Mucosa of stomach (tissue), 1 donor: ENCODE results near the gene ANKRD7.

ENCODE experiments used
- H3K27me3 ChIP-seq: one replicate; pipeline ENCODE4 v1.7.0; 2013; ENCODE audit warnings: mild to moderate bottlenecking, low read length; ENCODE audit not compliant: control insufficient read depth, insufficient read depth
- H3K36me3 ChIP-seq: one replicate; pipeline ENCODE4 v1.7.0; 2013; ENCODE audit warnings: low read length; ENCODE audit not compliant: control insufficient read depth, insufficient read depth
- H3K4me1 ChIP-seq: one replicate; pipeline ENCODE4 v1.7.0; 2013; ENCODE audit warnings: mild to moderate bottlenecking, low read length; ENCODE audit not compliant: control insufficient read depth, insufficient read depth
- H3K4me3 ChIP-seq: one replicate; pipeline ENCODE4 v1.7.0; 2013; ENCODE audit warnings: low read length
- H3K9ac ChIP-seq: one replicate; pipeline ENCODE4 v1.7.0; 2013; ENCODE audit warnings: mild to moderate bottlenecking, low read length, moderate library complexity
- H3K9me3 ChIP-seq: one replicate; pipeline ENCODE4 v1.7.0; 2013; ENCODE audit warnings: mild to moderate bottlenecking, low read length, moderate library complexity; ENCODE audit not compliant: control insufficient read depth
- donor health status: Pancreatic carcinoma.

The ANKRD7 gene, protein sequence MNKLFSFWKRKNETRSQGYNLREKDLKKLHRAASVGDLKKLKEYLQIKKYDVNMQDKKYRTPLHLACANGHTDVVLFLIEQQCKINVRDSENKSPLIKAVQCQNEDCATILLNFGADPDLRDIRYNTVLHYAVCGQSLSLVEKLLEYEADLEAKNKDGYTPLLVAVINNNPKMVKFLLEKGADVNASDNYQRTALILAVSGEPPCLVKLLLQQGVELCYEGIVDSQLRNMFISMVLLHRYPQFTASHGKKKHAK

DNA sequence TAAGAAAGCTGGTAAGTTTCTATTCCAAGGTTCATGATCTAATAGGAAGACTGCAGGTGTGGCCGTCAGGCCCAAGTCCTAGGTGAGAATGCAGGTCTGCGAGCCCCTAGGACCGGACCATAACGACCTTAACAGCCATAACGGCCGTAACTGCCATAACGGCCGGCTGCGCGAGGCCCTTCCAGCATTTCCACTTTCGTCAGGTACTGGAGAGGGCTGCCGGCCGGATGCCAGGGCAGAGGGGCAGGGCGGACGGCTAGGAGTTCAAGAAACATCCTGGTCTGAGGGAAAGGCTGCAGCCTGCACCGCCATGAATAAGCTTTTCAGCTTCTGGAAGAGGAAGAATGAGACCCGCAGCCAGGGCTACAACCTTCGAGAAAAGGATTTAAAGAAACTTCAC lies at the start of gene ANKRD7:
Gene ANKRD7 (plus strand): TSS at position 184 of the 400 bp plus-strand sequence. CDS start 127 bp downstream, at position 311.
- Histone ChIP-seq H3K27me3 (no peaks in the 10 kb centered on the region), H3K9ac (no peak within 1 kb of the TSS), H3K4me1 (no peaks in the 10 kb centered on the region), H3K4me3 (no peak within 1 kb of the TSS), H3K9me3 (no peaks in the 10 kb centered on the region), H3K36me3 (no peaks in the 10 kb centered on the region)

DNA sequence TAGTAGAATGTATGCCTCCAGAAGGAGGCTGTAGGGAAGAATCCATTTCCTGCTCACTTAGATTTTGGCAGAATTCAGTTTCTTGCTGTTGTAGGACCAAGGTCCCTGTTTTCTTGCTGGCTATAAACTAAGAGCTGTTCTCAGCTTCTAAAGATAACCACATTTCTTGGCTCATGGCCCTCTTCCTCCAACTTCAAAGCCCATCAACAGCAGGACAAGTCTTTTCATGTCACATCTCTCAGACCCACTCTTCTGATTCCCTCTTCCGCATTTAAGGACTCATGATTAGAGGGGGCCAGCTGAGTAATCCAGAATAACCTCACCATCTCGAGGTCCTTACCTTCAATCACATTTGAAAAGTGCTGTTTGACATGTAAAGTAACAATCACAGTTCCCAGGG lies 48.8 kb upstream of the ANKRD7 start:
- Histone ChIP-seq H3K9me3 (no peaks in the 10 kb centered on the region), H3K27me3 (no peaks in the 10 kb centered on the region), H3K36me3 (no peaks in the 10 kb centered on the region), H3K4me1 (no peaks in the 10 kb centered on the region), H3K9ac (no peak overlapping the region), H3K4me3 (no peak overlapping the region)

DNA sequence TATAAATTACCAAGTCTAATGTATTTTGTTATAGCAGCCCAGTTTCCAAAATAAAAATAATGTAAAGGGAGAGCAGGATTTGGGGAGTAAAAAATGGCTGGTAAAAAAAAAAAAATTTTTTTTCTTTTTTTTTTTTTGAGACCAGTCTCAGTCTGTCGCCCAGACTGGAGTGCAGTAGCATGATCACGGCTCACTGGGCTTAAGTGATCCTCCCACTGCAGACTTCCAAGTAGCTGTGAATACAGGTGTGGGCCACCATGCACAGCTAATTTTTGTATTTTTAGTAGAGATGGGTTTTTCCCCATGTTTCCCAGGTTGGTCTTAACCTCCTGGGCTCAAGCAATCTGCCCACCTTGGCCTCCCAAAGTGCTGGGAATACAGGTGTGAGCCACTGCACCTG lies 45.3 kb upstream of the ANKRD7 start:
- Histone ChIP-seq H3K4me3 (no peak overlapping the region), H3K4me1 (no peaks in the 10 kb centered on the region), H3K9ac (no peak overlapping the region), H3K36me3 (no peaks in the 10 kb centered on the region), H3K27me3 (no peaks in the 10 kb centered on the region), H3K9me3 (no peaks in the 10 kb centered on the region)

DNA sequence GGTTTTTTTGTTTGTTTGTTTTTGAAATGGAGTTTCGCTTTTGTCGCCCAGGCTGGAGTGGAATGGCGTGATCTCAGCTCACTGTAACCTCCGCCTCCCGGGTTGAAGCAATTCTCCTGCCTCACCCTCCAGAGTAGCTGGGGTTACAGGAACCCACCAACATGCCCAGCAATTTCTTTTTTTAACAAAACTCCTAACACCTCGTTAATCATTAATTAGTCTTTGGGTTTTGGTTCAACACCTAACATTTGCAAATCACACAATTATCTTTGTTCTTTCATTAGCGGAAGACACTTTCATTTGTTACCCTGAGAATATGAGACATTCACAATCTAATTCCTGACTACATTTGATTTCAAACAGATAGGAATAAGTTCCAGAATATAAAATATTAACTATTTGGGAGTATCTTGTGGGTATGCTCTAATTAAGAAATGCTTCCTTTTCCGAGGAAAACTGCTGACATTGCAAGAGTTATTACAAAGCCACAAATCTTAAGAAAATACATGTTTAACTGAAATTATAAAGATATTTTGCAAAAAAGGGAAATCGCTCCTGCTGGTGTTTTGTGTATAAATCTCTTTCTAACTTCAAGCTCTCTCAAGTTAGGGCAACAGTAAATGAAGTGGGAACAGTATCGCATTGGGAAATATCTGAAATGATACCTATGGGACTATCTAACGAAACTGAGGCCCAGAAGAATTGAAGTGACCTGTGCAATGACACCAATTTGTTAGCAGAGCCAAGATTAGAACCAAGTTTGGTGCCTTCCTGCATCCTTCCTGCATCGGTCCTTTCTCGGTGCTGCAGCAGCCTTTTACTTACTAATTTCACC lies 41.7 kb upstream of the ANKRD7 start:
- Histone ChIP-seq H3K36me3 (no peaks in the 10 kb centered on the region), H3K4me1 (peaks cover 4% of the 10 kb centered on the region), H3K9me3 (no peaks in the 10 kb centered on the region), H3K4me3 (peak overlapping the region; percentile 68), H3K27me3 (no peaks in the 10 kb centered on the region), H3K9ac (peak overlapping the region; percentile 93)

DNA sequence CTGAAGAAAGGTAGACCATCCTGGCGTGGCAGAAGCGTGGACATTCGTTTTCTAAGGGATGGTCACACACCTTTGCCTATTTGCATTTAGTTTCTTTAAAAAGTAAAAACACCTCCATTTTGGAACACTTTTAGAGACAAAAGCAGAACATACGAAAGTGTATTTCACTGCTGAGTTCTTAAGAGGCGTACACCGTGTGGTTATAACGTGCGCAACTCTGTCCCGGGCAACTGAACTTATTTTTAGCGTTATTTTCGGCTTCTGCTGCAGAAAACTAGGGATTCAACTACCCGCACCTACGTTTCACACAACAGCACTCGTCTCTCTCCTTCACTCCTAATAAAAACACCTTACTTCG lies 41.1 kb upstream of the ANKRD7 start:
- H3K4me3 ChIP-seq = peak overlapping the region; percentile 68
- no peaks in the 10 kb centered on the region for H3K36me3 ChIP-seq
- no peaks in the 10 kb centered on the region for H3K9me3 ChIP-seq
- peaks cover 4% of the 10 kb centered on the region for H3K4me1 ChIP-seq
- H3K9ac ChIP-seq = peak overlapping the region; percentile 93
- no peaks in the 10 kb centered on the region for H3K27me3 ChIP-seq

DNA sequence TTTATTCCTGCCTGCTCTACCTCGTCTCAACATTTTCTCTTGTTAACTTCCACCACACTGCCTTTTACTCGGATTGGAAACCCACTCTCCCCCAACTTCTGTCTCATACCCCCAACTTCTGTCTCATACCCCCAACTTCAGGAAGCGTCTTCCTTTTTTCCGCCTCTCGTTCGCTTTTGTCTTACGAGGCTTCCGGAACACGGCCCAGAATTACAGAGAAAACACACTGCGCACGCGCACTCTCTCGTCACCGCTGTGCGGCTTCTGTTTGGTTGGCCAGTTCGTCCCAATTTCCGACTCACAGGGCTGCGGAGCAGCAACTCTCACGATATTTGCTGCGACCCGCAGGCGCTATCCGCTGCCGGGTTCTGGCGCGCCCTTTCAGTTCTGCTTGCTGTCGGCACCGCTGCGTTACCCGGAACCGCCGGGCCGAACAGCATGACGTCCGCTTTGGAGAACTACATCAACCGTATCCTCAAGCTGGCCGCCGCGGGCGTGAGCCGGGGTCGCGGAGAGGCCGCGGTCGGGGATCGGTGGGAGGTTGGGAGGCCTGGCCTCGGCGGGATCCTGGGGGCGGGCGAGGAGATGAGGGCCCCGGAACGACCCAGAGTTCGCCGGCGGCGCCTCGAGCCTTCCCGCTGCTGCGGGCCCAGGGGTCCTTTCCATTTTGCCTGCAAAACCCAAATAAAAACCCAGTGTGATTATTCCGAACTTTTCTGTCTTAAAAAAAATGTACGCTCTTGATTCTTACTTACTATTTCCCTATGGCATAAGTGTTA lies 40.5 kb upstream of the ANKRD7 start, which contains the start of gene LSM8:
Gene LSM8 (plus strand): TSS at position 379 of the 779 bp plus-strand sequence. CDS start 60 bp downstream, at position 439.
- Histone ChIP-seq H3K4me1 (peaks cover 4% of the 10 kb centered on the region), H3K9ac (peak within 1 kb of the TSS; percentile 93), H3K27me3 (no peaks in the 10 kb centered on the region), H3K9me3 (no peaks in the 10 kb centered on the region), H3K4me3 (peak within 1 kb of the TSS; percentile 68), H3K36me3 (no peaks in the 10 kb centered on the region)

DNA sequence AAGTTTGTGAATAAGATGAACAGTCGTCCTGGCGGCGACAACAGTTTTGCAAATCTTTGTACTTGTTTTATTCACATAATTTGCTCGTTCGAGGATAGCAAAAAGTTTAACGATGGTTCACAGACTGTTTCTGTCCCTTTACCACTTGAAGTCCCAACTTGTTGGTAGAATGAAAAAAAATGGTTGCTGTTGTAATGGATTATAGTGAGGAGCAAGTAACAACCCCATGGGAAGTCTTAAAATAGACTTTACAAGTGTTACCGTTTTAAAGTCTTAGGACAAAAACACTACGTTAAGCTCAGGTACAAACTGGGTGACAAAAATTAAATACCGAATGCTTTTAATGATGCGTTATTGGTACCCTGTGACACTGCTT lies 40.0 kb upstream of the ANKRD7 start:
- Histone ChIP-seq H3K4me3 (peak overlapping the region; percentile 68), H3K4me1 (peaks cover 4% of the 10 kb centered on the region), H3K27me3 (no peaks in the 10 kb centered on the region), H3K9me3 (no peaks in the 10 kb centered on the region), H3K9ac (peak overlapping the region; percentile 93), H3K36me3 (no peaks in the 10 kb centered on the region)

DNA sequence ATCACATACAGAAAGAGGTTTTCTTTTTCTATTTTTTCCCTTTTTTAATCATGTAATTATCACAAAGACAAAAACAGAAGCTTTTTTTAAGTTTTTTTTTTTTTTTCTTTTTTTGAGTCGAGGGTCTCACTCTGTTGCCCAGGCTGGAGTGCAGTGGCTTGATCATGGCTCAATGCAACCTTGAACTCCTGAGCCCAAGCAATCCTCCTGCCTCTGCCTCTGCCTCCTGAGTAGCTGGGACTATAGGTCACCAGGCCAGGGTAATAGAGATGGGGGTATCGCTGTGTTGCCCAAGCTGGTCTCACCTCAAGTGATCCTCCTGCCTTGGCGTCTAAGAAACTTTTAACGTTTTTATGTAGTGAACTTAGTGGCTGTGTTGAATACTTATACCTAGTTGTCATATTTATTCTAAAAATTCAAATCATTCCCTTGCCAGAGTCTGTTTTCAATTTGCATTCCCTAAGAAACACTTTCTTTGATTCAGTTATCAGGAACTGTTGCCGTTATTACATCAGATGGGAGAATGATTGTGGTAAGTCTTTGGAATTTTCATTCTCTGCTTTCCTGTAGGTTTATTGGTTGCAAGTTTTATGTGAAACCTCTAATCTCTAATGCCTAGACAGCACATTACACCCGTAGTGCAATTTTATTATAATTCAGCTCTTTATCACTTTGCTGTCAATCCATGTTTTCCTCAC lies 39.2 kb upstream of the ANKRD7 start:
- no peaks in the 10 kb centered on the region for H3K9me3 ChIP-seq
- H3K27me3 ChIP-seq = no peaks in the 10 kb centered on the region
- H3K4me3 ChIP-seq = no peak overlapping the region
- H3K36me3 ChIP-seq = no peaks in the 10 kb centered on the region
- H3K9ac ChIP-seq = peak overlapping the region; percentile 93
- H3K4me1 ChIP-seq = peaks cover 4% of the 10 kb centered on the region

DNA sequence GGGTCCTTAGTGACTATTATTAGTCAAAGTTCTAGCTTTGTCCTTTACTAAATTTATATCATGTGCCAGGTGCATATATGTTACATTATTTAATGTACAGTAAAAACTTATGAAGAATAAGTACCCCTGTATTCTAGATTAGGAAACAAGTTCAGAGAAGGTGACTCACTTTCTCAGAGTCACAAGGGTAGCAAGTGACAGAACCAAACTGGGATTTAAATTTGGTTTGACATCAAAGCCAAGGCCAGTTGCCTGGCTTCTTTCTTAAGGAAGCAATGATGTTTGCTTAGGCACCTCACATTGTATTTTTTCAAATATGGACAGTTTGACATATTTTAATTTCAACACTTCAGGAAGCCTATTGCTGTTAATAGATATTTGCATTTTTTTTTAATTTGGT lies 38.0 kb upstream of the ANKRD7 start:
- Histone ChIP-seq H3K4me1 (peaks cover 4% of the 10 kb centered on the region), H3K9me3 (no peaks in the 10 kb centered on the region), H3K9ac (no peak overlapping the region), H3K36me3 (no peaks in the 10 kb centered on the region), H3K4me3 (no peak overlapping the region), H3K27me3 (no peaks in the 10 kb centered on the region)

DNA sequence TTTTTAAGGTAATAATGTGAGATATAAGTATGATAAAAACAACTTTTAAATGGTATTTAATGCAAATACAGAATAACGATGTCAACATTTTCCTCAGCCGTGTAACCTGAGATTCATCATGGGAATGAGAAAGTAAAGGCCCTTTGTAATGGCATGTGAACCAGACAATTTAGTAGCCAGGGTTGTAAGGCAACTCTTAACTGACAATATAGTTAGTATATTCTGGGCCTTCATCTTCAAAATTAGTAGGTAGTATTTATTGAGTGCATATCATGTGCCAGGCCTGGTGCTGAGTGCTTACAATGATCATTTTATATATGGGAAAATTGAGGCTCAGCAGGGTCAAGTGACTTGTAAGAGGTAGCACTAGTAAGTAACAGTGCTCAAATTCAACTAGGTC lies 29.9 kb upstream of the ANKRD7 start:
- no peak overlapping the region for H3K9ac ChIP-seq
- no peaks in the 10 kb centered on the region for H3K36me3 ChIP-seq
- no peaks in the 10 kb centered on the region for H3K9me3 ChIP-seq
- H3K4me1 ChIP-seq = no peaks in the 10 kb centered on the region
- no peak overlapping the region for H3K4me3 ChIP-seq
- H3K27me3 ChIP-seq = no peaks in the 10 kb centered on the region

DNA sequence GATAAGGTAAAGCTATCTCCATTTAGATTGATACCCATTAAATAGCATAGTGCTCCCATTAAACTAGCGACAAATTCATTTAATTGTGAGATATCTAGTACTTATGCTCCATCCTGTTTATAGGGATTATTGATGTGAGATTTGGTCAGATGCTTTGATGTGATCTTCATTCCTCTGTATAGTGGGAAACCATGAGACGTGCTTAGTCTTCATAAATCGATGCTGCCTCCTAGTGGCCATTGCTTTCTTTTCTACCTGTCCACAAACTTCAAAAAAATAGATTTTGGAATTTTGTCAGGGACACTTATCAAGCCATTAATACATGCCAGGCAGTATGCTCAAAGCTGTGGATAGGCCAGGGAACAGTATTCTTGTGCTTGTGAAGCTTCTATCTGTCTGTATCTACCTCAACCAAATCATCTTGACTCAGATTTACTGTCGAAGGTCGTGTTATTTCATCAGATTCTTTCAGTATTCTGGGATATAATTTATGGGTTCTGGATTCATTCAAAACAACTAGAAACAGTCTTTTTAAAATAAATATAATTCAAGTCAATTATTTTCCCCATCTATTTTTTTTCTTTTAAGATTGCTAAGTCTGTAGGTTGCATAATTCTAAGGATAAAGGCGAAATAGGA lies 28.5 kb upstream of the ANKRD7 start:
- no peak overlapping the region for H3K9ac ChIP-seq
- H3K4me3 ChIP-seq = no peak overlapping the region
- no peaks in the 10 kb centered on the region for H3K4me1 ChIP-seq
- no peaks in the 10 kb centered on the region for H3K36me3 ChIP-seq
- H3K27me3 ChIP-seq = no peaks in the 10 kb centered on the region
- no peaks in the 10 kb centered on the region for H3K9me3 ChIP-seq
